Endothelial cell of umbilical vein (primary cell): ENCODE measurements around the gene DDX17. TPM values are rescaled to one million over a fixed set of nuclear protein-coding genes. Genes with fewer than 3 reads are reported as not detected.

Experiments
- BruUV-seq: library from RNA; stranded (reverse); fragments of 400-500 nt; replicated peaks from 2 replicates; lab custom pipeline; 2021; lab: Mats Ljungman, UMichigan
- CTCF ChIA-PET: fragments of 300-600, 350-600 bp; sonication (Branson Sonifier 250); formaldehyde crosslinking; loops from one replicate; lab custom pipeline; 2021; ENCODE audit warnings: antibody characterized with exemption, inconsistent platforms; lab: Charles Lee
- POLR2A ChIA-PET: fragments of 300-600, 350-600 bp; sonication (Branson Sonifier 250); formaldehyde crosslinking; loops from one replicate; lab custom pipeline; 2021; ENCODE audit warnings: antibody characterized with exemption, inconsistent platforms; lab: Charles Lee
- DNase-seq: peaks from one replicate; pipeline ENCODE4 v3.0.0-alpha.2; 2011; ENCODE audit warnings: low read depth, low spot score
- FAIRE-seq: peaks from 2 replicates; lab custom pipeline; 2011; peaks lifted over from hg19 to GRCh38; lab: Jason Lieb, UNC
- H2AFZ ChIP-seq: 2 replicates; pipeline ENCODE4 v1.6.0; 2012; ENCODE audit warnings: low read depth, low read length, control low read depth, inconsistent platforms
- H3K27ac ChIP-seq: 2 replicates; pipeline ENCODE4 v1.5.1; 2011; ENCODE audit warnings: low read depth, mild to moderate bottlenecking, control low read depth, low read length, moderate library complexity; ENCODE audit not compliant: insufficient read depth
- H3K27me3 ChIP-seq, 2 experiments: 2 replicates each; pipeline versions ENCODE4 v1.6.0 to v1.6.1; 2011; ENCODE audit warnings: low read length in 2 of 2, mixed read lengths in 1 of 2; ENCODE audit not compliant: control insufficient read depth in 2 of 2, insufficient read depth in 2 of 2
- H3K36me3 ChIP-seq, 2 experiments: 2 replicates in 1 of 2; 3 replicates in 1 of 2; pipeline ENCODE4 v1.5.1; 2011; ENCODE audit warnings: low read length in 2 of 2, mild to moderate bottlenecking in 1 of 2, moderate library complexity in 1 of 2; ENCODE audit not compliant: control insufficient read depth in 2 of 2, insufficient read depth in 2 of 2; ENCODE audit errors: extremely low read depth in 1 of 2
- H3K4me1 ChIP-seq: 3 replicates; pipeline ENCODE4 v1.5.1; 2011; ENCODE audit warnings: mild to moderate bottlenecking, low read length; ENCODE audit not compliant: control insufficient read depth, insufficient read depth; ENCODE audit errors: extremely low read depth
- H3K4me2 ChIP-seq: 2 replicates; pipeline ENCODE4 v1.6.1; 2011; ENCODE audit warnings: low read length, control low read depth, mixed read lengths; ENCODE audit not compliant: insufficient read depth
- H3K4me3 ChIP-seq, 3 experiments: fragments of 200-600 bp in 1 of 3; sonication (generic), shearing (Covaris generic) in 1 of 3; replicated peaks in 1 of 3; 2 replicates each; pipeline ENCODE4 v1.5.1; 2011 to 2016; ENCODE audit warnings: control low read depth in 3 of 3, low read length in 3 of 3, mild to moderate bottlenecking in 2 of 3, inconsistent platforms in 1 of 3, low read depth in 1 of 3, moderate library complexity in 1 of 3; ENCODE audit not compliant: insufficient read depth in 1 of 3
- H3K79me2 ChIP-seq: 2 replicates; pipeline ENCODE4 v1.6.0; 2012; ENCODE audit warnings: low read length, inconsistent platforms; ENCODE audit not compliant: control insufficient read depth, insufficient read depth
- H3K9ac ChIP-seq: replicated peaks from 2 replicates; pipeline ENCODE3; 2011; ENCODE audit warnings: low read length, control low read depth; ENCODE audit not compliant: insufficient read depth; ENCODE audit errors: extremely low read depth
- H3K9me1 ChIP-seq: replicated peaks from 3 replicates; pipeline ENCODE4 v1.6.0; 2011; ENCODE audit warnings: mild to moderate bottlenecking, low read length; ENCODE audit not compliant: control insufficient read depth, insufficient read depth; ENCODE audit errors: extremely low read depth
- H3K9me3 ChIP-seq: replicated peaks from 2 replicates; pipeline ENCODE4 v1.5.1; 2012; ENCODE audit warnings: low read length, inconsistent platforms; ENCODE audit not compliant: control insufficient read depth, insufficient read depth
- H4K20me1 ChIP-seq: replicated peaks from 2 replicates; pipeline ENCODE3; 2011; ENCODE audit warnings: mild to moderate bottlenecking, low read length; ENCODE audit not compliant: control insufficient read depth, insufficient read depth; ENCODE audit errors: extremely low read depth
- CTCF ChIP-seq, 2 donors: IDR thresholded peaks; 1 replicate in 1 of 2; 2 replicates in 1 of 2; pipeline ENCODE4 v1.5.1; 2011; ENCODE audit warnings: low read length in 2 of 2, mild to moderate bottlenecking in 2 of 2, moderate library complexity in 2 of 2, control low read depth in 1 of 2, inconsistent platforms in 1 of 2, low read depth in 1 of 2; ENCODE audit not compliant: insufficient read depth in 1 of 2; ENCODE audit errors: extremely low read depth in 1 of 2
- EZH2 ChIP-seq: IDR thresholded peaks from 2 replicates; pipeline ENCODE4 v1.6.1; 2012; ENCODE audit warnings: borderline replicate concordance, low read depth, mild to moderate bottlenecking, moderate library complexity, low read length, inconsistent platforms; ENCODE audit not compliant: severe bottlenecking
- FOS ChIP-seq: IDR thresholded peaks from 2 replicates; pipeline ENCODE4 v1.6.1; 2011; ENCODE audit warnings: mild to moderate bottlenecking, low read length, moderate library complexity, borderline replicate concordance; ENCODE audit not compliant: insufficient read depth
- GATA2 ChIP-seq: IDR thresholded peaks from 2 replicates; pipeline ENCODE4 v1.7.0; 2011; ENCODE audit warnings: low read depth, mild to moderate bottlenecking, moderate library complexity, mixed read lengths, low read length; ENCODE audit not compliant: insufficient read length, insufficient read depth
- JUN ChIP-seq: IDR thresholded peaks from 2 replicates; pipeline ENCODE4 v1.6.1; 2011; ENCODE audit warnings: borderline replicate concordance, low read depth; ENCODE audit not compliant: insufficient read length, insufficient read depth
- MAX ChIP-seq: IDR thresholded peaks from 2 replicates; pipeline ENCODE4 v1.6.1; 2011; ENCODE audit not compliant: insufficient read depth, insufficient read length
- MYC ChIP-seq: IDR thresholded peaks from one replicate; pipeline ENCODE4 v1.6.1; 2011; ENCODE audit warnings: mild to moderate bottlenecking, low read depth, low read length
- POLR2A ChIP-seq: IDR thresholded peaks from 2 replicates; pipeline ENCODE4 v1.6.1; 2012; ENCODE audit warnings: low read depth, mild to moderate bottlenecking, control low read depth, low read length
- POLR2AphosphoS5 ChIP-seq: IDR thresholded peaks from 2 replicates; pipeline ENCODE4 v1.6.1; 2012; ENCODE audit warnings: low read depth, mild to moderate bottlenecking, control low read depth, low read length, moderate library complexity; ENCODE audit not compliant: insufficient read depth
- dilution Hi-C: fragments of 300-500 bp; cut with MboI; formaldehyde crosslinking; loops from one replicate; pipeline ENCODE4 v1.15.0; 2019; ENCODE audit warnings: low sequenced_read_pairs; ENCODE audit not compliant: extremely low pct_ligation_motif_present
- intact Hi-C: fragments of 100-400 bp; cut with micrococcal nuclease; formaldehyde crosslinking; loops from one replicate; pipeline ENCODE4 v1.10.0; 2022
- polyA plus RNA-seq, 4 experiments: library from polyadenylated mRNA; depleted of rRNA in 3 of 4; stranded (reverse) in 3 of 4; unstranded in 1 of 4; fragments of >200 nt; gene quantifications; 2 replicates each; pipeline versions ENCODE4 v1.2.1 to v1.2.3, GENCODE V29; 2011 to 2012; ENCODE audit warnings: missing spikeins in 1 of 4
- total RNA-seq: library from RNA; stranded (reverse); gene quantifications from 2 replicates; pipeline ENCODE4 v1.2.3, GENCODE V29; 2021

DDX17 gene
- total and polyA plus RNA-seq, 2 donors (not counting 3 experiments of a cell fraction or from before 2014, with no cell fraction given), result 393 to 402 TPM

DNA sequence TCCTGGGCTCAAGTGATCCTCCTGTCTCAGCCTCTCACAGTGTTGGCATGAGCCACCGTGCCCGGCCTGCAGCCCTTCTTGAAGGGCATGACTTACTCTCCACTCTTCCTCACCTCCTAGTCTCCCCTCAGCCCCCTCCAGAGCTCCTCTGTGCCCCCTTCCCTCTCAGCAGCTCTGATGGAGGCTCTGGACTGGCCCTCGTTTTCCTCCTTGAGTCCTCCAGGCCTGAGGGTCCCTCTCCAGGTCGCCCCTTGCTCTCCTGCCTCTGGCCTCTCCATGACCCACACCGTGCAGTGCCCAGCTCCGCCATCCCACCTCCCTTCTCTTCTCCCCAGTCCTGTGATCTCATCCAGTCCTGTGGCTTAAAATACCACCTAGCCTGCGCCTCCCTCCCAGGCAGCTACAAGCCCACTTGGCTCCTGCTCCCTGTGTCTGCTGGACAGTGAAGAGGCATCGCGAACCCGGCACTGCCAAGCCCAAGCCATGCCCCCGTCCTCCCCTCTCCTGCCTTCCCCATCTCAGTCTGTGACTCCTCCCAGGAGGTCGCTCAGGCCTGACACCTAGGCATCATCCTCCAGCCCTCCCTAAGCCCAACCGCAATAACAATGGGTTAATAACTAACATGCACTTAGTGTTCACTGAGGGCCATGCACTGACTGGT, 63.0 kb downstream of the DDX17 start:
- H3K4me2 ChIP-seq, result no peak overlapping the region
- H3K27ac ChIP-seq, result no peak overlapping the region
- no TSS peak for BruUV-seq
- H3K4me3 ChIP-seq, result no peak overlapping the region
- FAIRE-seq, result no peak
- H3K9me1 ChIP-seq, result no peaks in the 10 kb centered on the region
- CTCF ChIA-PET, result interaction anchor here (1.5 kb wide), 1 partner anchor 10 kb away, joined by 4 read pairs; no protein-coding TSS in a partner anchor
- H3K27me3 ChIP-seq, result peaks cover 4% of the 10 kb centered on the region in 2 experiments
- H3K9ac ChIP-seq, result no peak overlapping the region
- no peak for TF ChIP-seq MAX
- TF ChIP-seq POLR2A, result no peak
- TF ChIP-seq MYC, result no peak
- no peak for TF ChIP-seq POLR2AphosphoS5
- no peak for TF ChIP-seq CTCF (IDR thresholded peaks at IDR 0.05; ENCODE audit: extremely low read depth in 1 of 2, insufficient read depth in 1 of 2, low read depth in 1 of 2, low read length in 2 of 2)
- no peak for TF ChIP-seq EZH2
- TF ChIP-seq FOS, result no peak
- no peak for TF ChIP-seq JUN
- TF ChIP-seq GATA2, result no peak
- no peak overlapping the region for H2AFZ ChIP-seq
- dilution Hi-C loops, result no loop called here
- H3K79me2 ChIP-seq, result no peaks in the 10 kb centered on the region
- no peaks in the 10 kb centered on the region for H3K9me3 ChIP-seq
- intact Hi-C loops, result no loop called here
- H3K4me1 ChIP-seq, result no peaks in the 10 kb centered on the region
- no peaks in the 10 kb centered on the region for H4K20me1 ChIP-seq
- DNase-seq, result no peak
- POLR2A ChIA-PET, result no interaction called here
- no peaks in the 10 kb centered on the region for H3K36me3 ChIP-seq
